DOHH2 (cell line): ENCODE measurements around the gene AUNIP.

ENCODE experiments used
- H3F3A ChIP-seq: fragments of 200-600 bp; sonication (generic), shearing (Covaris generic); 2 replicates; pipeline ENCODE4 v1.6.0; 2016; ENCODE audit warnings: antibody characterized with exemption, mild to moderate bottlenecking; ENCODE audit not compliant: control insufficient read depth, insufficient read depth
- H3K27ac ChIP-seq: fragments of 200-600 bp; sonication (generic); 2 replicates; pipeline ENCODE4 v1.5.1; 2014; ENCODE audit warnings: low read depth, mild to moderate bottlenecking, low read length, moderate library complexity
- H3K27me3 ChIP-seq: fragments of 200-600 bp; sonication (generic); 2 replicates; pipeline ENCODE4 v1.6.1; 2014; ENCODE audit warnings: mild to moderate bottlenecking, low read length, mixed read lengths; ENCODE audit not compliant: control insufficient read depth
- H3K36me3 ChIP-seq: fragments of 200-600 bp; sonication (generic); 2 replicates; pipeline ENCODE4 v1.6.1; 2014; ENCODE audit warnings: mild to moderate bottlenecking, low read length, moderate library complexity, mixed read lengths; ENCODE audit not compliant: control insufficient read depth
- H3K4me1 ChIP-seq: fragments of 200-600 bp; sonication (generic); 2 replicates; pipeline ENCODE4 v1.6.1; 2014; ENCODE audit warnings: mild to moderate bottlenecking, low read length, mixed read lengths; ENCODE audit not compliant: control insufficient read depth
- H3K4me2 ChIP-seq: fragments of 200-600 bp; sonication (generic); 2 replicates; pipeline ENCODE4 v1.6.0; 2014; ENCODE audit warnings: mild to moderate bottlenecking, low read length, moderate library complexity
- H3K4me3 ChIP-seq: fragments of 200-600 bp; sonication (generic); 2 replicates; pipeline ENCODE4 v1.5.1; 2014; ENCODE audit warnings: mild to moderate bottlenecking, low read length, mixed read lengths
- H3K79me2 ChIP-seq: fragments of 200-600 bp; sonication (generic); 2 replicates; pipeline ENCODE4 v1.6.1; 2014; ENCODE audit warnings: mild to moderate bottlenecking, low read length, mixed read lengths; ENCODE audit not compliant: control insufficient read depth
- H3K9me2 ChIP-seq: fragments of 200-600 bp; sonication (generic); replicated peaks from 2 replicates; pipeline ENCODE4 v1.6.1; 2014; ENCODE audit warnings: mild to moderate bottlenecking, low read length, mixed read lengths; ENCODE audit not compliant: control insufficient read depth
- H3K9me3 ChIP-seq: fragments of 200-600 bp; sonication (generic); 2 replicates; pipeline ENCODE4 v1.6.1; 2014; ENCODE audit warnings: antibody characterized with exemption, low read length, mixed read lengths; ENCODE audit not compliant: control insufficient read depth, insufficient read depth
- H4K20me1 ChIP-seq: fragments of 200-600 bp; sonication (generic); 2 replicates; pipeline ENCODE4 v1.6.0; 2014; ENCODE audit warnings: low read depth, mild to moderate bottlenecking, antibody characterized with exemption, low read length, moderate library complexity; ENCODE audit not compliant: control insufficient read depth, insufficient read depth
- EZH2phosphoT487 ChIP-seq: fragments of 200-600 bp; sonication (generic); IDR thresholded peaks from 2 replicates; pipeline ENCODE4 v1.6.1; 2017; ENCODE audit warnings: borderline replicate concordance, mild to moderate bottlenecking, antibody characterized with exemption, low read length, moderate library complexity, mixed read lengths
- TF ChIP-seq, protein P1 (sequence below): fragments of 200-600 bp; sonication (generic); IDR thresholded peaks from one replicate; pipeline ENCODE4 v1.5.1; 2014; ENCODE audit warnings: antibody characterized with exemption, mild to moderate bottlenecking, low read depth, low read length; ENCODE audit not compliant: poor library complexity, severe bottlenecking

The AUNIP gene

DNA sequence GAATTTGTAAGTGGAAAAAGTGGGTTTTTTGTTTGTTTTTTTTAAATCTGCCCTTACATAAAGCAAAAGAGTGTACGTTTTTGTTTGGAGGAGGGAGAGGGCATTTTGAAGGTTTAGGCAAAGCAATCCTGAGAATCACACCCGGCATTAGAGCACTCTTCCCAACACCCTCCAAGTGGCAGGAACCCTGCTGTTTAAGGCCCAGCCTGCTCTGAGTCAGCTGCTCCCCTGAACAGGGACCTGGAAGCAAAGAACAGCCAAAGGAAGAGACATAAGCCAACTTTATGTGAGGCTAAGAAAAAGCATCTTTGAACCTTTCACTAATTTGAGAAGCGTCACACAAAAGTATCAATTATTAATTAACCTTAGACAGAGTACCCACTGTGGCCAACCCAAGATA is 22.6 kb downstream of the AUNIP start:
- Histone ChIP-seq H3K9me2 (no peaks in the 10 kb centered on the region), H3K4me3 (no peak overlapping the region), H3K27me3 (no peaks in the 10 kb centered on the region), H3K9me3 (no peaks in the 10 kb centered on the region), H3K4me1 (no peaks in the 10 kb centered on the region), H3K79me2 (peaks cover 28% of the 10 kb centered on the region), H3K36me3 (peaks cover 52% of the 10 kb centered on the region), H3F3A (no peaks in the 10 kb centered on the region), H3K4me2 (no peak overlapping the region), H4K20me1 (no peaks in the 10 kb centered on the region), H3K27ac (no peak overlapping the region)
- no peak for TF ChIP-seq EZH2phosphoT487
- TF ChIP-seq, protein P1, sequence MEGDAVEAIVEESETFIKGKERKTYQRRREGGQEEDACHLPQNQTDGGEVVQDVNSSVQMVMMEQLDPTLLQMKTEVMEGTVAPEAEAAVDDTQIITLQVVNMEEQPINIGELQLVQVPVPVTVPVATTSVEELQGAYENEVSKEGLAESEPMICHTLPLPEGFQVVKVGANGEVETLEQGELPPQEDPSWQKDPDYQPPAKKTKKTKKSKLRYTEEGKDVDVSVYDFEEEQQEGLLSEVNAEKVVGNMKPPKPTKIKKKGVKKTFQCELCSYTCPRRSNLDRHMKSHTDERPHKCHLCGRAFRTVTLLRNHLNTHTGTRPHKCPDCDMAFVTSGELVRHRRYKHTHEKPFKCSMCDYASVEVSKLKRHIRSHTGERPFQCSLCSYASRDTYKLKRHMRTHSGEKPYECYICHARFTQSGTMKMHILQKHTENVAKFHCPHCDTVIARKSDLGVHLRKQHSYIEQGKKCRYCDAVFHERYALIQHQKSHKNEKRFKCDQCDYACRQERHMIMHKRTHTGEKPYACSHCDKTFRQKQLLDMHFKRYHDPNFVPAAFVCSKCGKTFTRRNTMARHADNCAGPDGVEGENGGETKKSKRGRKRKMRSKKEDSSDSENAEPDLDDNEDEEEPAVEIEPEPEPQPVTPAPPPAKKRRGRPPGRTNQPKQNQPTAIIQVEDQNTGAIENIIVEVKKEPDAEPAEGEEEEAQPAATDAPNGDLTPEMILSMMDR, result no peak

DNA sequence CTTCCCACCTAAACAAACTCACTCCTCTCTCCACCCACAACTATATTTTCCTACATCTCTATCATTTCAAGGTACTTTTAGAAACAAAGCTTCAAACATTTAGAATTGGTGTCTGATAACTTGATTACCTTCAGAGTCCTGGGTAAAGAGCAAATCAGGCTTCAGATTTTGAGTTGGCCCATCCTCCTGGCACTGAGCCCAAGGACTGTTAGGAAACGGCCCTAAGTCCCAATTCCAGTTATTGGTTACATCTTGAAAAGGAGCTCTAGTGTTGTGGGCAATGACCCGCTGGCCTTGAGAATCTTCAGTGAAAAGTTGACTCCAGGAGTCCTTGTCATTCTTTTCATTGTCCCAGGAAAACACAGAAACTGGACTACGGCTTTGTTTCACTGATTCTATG is 24.4 kb downstream of the AUNIP start:
- H3K27me3 ChIP-seq, result no peaks in the 10 kb centered on the region
- H3K4me2 ChIP-seq, result no peak overlapping the region
- no peak overlapping the region for H3K27ac ChIP-seq
- TF ChIP-seq, protein P1, result no peak
- TF ChIP-seq EZH2phosphoT487, result no peak
- H3K4me1 ChIP-seq, result no peaks in the 10 kb centered on the region
- no peaks in the 10 kb centered on the region; the same call in 1 of the 2 replicates for H4K20me1 ChIP-seq
- H3K36me3 ChIP-seq, result peaks cover 70% of the 10 kb centered on the region
- no peaks in the 10 kb centered on the region for H3K9me3 ChIP-seq
- peaks cover 15% of the 10 kb centered on the region for H3K79me2 ChIP-seq
- H3K9me2 ChIP-seq, result no peaks in the 10 kb centered on the region
- H3F3A ChIP-seq, result no peaks in the 10 kb centered on the region
- H3K4me3 ChIP-seq, result no peak overlapping the region

- TF ChIP-seq EZH2phosphoT487, result no peak
- TF ChIP-seq, protein P1, result no peak
- no peaks in the 10 kb centered on the region for H3K4me1 ChIP-seq
- H3K9me3 ChIP-seq, result no peaks in the 10 kb centered on the region
- H3F3A ChIP-seq, result no peaks in the 10 kb centered on the region
- no peaks in the 10 kb centered on the region for H3K27me3 ChIP-seq
- no peak overlapping the region for H3K4me3 ChIP-seq
- no peak overlapping the region for H3K4me2 ChIP-seq
- H4K20me1 ChIP-seq, result no peaks in the 10 kb centered on the region; the same call in 1 of the 2 replicates
- peaks cover 6% of the 10 kb centered on the region for H3K79me2 ChIP-seq
- no peaks in the 10 kb centered on the region for H3K9me2 ChIP-seq
- peaks cover 88% of the 10 kb centered on the region for H3K36me3 ChIP-seq
- no peak overlapping the region for H3K27ac ChIP-seq
Observed at GRCh38 chr1:25833158-25833557, 26.1 kb downstream of the AUNIP start.
